VCaP (cell line): ENCODE data around the gene ST3GAL3.

Experiments used
- H3K27ac ChIP-seq: fragments of 450-650 bp; 2 replicates; pipeline ENCODE4 v1.5.1; 2017
- TF ChIP-seq, protein P1 (sequence below): fragments of 450-650 bp; conservative IDR thresholded peaks from 2 replicates; pipeline ENCODE4 v1.5.1; 2017; ENCODE audit warnings: mild to moderate bottlenecking, moderate library complexity

Gene ST3GAL3

DNA sequence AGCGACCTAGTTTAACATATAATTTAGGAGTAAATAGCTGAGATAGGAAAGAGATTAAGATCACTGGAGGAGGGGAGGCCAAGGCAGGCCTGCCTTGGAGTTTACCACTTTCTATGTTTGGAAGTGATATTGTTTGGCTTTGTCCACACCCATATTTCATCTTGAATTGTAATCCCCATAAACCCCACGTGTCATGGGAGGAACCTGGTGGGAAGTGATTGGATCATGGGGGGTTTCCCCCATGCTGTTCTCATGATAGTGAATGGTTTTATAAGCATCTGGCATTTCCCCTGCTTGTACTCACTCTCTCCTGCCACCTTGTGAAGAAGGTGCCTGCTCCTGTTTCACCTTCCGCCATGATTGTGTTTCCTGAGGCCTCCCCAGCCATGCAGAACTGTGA, 168.0 kb downstream of the ST3GAL3 start:
- H3K27ac ChIP-seq, result no peak overlapping the region
- TF ChIP-seq, protein P1, sequence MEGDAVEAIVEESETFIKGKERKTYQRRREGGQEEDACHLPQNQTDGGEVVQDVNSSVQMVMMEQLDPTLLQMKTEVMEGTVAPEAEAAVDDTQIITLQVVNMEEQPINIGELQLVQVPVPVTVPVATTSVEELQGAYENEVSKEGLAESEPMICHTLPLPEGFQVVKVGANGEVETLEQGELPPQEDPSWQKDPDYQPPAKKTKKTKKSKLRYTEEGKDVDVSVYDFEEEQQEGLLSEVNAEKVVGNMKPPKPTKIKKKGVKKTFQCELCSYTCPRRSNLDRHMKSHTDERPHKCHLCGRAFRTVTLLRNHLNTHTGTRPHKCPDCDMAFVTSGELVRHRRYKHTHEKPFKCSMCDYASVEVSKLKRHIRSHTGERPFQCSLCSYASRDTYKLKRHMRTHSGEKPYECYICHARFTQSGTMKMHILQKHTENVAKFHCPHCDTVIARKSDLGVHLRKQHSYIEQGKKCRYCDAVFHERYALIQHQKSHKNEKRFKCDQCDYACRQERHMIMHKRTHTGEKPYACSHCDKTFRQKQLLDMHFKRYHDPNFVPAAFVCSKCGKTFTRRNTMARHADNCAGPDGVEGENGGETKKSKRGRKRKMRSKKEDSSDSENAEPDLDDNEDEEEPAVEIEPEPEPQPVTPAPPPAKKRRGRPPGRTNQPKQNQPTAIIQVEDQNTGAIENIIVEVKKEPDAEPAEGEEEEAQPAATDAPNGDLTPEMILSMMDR, result no peak

DNA sequence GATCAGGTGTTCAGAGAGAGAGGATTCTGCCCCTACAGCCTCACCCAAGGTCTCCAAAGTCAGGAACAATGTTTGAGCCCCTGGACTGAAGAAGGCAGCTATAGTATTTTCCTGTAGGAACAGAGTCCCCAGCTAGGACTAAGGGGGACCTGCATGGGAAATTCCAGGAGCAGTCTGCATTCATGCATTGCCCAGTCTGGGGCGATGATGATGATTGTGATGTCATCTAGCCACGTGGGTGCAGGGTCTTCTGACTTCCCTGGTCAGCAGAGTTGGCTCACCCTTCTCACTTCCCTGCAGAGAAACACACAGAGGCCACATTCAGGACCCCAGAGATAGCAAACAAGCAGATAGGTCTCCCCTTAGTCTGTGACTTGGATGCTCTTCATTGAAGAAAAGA, 169.8 kb downstream of the ST3GAL3 start:
- no peak overlapping the region for H3K27ac ChIP-seq
- TF ChIP-seq, protein P1, result no peak

DNA sequence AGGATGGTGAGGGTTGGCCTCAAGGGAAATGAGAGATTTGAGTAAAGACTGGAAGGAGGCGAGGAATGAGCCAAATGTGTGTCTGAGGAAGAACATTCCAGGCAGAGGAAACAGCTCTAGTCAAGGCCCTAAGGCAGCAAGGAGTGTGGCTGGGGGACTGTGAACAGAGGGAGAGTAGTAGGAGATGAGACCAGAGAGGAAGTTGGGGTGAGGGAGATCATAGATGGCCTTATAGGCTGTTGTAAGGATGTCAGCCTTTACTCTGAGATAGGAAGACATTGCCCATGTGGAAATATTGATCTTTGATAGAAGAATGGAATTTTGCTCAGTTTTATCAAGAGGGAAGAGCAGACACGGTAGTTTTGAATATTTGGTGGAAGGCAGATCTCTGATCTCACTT, 171.1 kb downstream of the ST3GAL3 start:
- no peak overlapping the region for H3K27ac ChIP-seq
- TF ChIP-seq, protein P1, result no peak

DNA sequence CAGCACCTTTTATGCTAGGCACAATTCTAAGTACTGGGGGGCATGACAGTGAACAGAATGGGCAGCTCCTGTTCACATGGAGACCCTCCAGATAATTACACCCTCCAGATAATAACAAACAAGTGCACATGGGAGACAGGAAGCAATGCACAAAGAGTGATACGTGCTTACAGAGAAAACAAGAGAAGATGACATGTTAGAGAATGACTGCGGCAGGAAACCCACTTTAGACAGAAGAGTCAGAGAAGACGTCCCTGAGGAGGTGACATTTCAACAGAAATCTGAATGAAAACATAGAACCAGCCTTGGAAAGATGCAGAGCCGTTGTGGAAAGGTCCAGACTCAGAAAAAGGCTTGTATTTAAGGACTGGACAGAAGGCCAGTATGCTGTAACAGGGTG, 171.5 kb downstream of the ST3GAL3 start:
- TF ChIP-seq, protein P1, result no peak

DNA sequence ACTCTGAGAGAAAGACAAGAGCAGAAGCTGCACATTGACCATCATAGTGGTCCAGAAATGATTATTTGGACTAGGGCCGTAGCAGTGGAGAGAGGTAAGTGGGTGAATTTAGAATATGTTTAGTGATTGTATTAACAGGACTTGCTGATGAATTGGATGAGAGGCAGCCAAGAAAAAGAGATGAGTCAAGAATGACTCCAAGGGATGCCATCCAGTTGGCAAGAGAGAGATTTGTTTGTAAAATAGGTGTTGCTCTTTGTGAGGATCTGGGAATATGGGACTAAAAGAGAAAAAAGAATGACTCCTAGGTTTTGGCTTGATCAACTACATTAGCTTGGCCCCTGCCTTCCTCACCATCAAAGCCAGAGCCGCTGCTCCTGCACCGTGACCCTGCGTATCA, 172.1 kb downstream of the ST3GAL3 start:
- H3K27ac ChIP-seq, result no peak overlapping the region
- TF ChIP-seq, protein P1, result no peak

More for the DNA sequence above, 171.5 kb downstream of the ST3GAL3 start:
- H3K27ac ChIP-seq, result no peak overlapping the region

DNA sequence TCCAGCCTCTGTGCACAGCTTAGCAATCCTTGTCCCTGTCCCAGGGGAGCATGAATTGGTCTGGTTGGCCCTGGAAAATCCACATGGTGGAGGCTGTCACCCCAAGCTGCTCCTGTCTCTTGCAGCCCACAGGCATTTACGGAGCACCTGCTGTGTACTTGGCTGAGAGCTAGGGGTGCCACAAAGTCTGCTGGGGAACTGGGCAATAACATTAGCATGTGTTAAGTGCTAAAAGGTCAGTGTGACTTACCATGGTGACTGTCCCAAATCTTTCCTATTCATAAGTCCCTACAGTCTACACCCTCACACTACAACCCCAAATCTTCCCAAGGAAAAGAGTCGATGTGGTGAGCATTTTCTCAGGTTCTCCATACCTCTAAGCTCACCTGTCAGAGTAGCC, 172.7 kb downstream of the ST3GAL3 start:
- no peak overlapping the region for H3K27ac ChIP-seq
- TF ChIP-seq, protein P1, result no peak

DNA sequence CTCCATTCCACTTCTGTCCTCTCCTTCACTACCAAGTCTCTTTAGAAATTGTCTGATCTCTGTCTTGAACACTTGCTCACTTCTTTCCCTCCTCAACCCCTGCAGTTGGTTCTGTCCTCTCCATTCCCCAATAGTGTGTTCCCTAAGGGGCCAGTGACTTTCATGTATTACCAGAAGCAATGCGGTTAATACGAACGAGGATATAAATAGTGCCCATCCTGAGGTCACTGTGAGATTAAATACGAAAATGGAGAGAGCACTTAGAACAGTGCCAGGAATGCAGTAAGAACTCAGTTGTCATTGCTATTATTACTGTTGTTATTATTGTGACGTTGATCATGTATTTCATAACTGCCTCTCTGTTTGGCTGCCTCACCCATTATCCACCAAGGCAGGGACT, 173.3 kb downstream of the ST3GAL3 start:
- H3K27ac ChIP-seq, result no peak overlapping the region
- TF ChIP-seq, protein P1, result no peak

DNA sequence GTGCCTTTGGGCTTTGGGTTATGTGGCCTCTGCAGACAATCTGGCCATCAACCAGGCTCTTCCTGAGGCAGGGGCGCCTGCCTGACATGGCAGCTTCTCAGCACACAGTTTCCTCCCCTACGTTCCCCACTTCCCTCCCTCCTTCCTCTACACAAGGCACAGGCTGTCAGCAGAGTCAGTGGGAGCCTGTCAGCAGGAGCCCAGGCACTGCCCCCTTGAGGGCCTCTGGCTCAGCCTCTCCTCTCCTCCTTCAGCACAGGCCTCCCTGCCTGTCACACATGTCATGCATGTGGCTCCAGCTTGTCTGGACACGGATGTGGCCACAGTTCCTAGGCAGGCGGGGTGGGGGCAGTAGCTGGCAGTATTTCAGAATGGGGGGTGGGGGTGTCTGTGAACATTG, 174.1 kb downstream of the ST3GAL3 start:
- TF ChIP-seq, protein P1, result no peak

More for the DNA sequence above, 174.1 kb downstream of the ST3GAL3 start:
- no peak overlapping the region for H3K27ac ChIP-seq
